ENCODE data around the gene CNTNAP2.

DNA sequence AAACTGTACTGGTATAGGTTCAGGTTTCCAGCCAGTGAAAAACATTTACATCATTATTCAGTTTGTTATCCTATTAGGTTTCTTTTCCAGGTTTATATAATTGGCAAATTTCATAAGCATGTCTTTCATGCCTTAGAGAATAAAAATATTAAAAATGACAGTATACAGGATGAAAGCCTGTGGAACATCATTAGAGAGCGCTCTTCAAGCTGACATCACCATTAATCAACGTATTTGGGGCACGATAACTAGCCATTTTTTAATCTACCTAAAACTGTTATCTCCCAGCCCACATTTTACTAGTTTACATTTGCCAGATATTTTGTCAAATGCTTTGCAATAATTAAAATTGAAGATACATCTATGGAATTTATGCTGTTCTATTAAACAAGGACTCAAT lies 714.1 kb downstream of the CNTNAP2 start:
- TF ChIP-seq, protein P1, sequence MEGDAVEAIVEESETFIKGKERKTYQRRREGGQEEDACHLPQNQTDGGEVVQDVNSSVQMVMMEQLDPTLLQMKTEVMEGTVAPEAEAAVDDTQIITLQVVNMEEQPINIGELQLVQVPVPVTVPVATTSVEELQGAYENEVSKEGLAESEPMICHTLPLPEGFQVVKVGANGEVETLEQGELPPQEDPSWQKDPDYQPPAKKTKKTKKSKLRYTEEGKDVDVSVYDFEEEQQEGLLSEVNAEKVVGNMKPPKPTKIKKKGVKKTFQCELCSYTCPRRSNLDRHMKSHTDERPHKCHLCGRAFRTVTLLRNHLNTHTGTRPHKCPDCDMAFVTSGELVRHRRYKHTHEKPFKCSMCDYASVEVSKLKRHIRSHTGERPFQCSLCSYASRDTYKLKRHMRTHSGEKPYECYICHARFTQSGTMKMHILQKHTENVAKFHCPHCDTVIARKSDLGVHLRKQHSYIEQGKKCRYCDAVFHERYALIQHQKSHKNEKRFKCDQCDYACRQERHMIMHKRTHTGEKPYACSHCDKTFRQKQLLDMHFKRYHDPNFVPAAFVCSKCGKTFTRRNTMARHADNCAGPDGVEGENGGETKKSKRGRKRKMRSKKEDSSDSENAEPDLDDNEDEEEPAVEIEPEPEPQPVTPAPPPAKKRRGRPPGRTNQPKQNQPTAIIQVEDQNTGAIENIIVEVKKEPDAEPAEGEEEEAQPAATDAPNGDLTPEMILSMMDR (IDR thresholded peaks at IDR 0.05), result no peak
- TF ChIP-seq POLR2A (IDR thresholded peaks at IDR 0.05) (no peak), EP300 (IDR thresholded peaks at IDR 0.05) (no peak)

Data from stomach (tissue), 4 donors.